GM18868 (cell line): ENCODE data around the gene AKAP13.
"Not testable (repeated sequence)": the region's sequence is repeated elsewhere in the genome, so short reads cannot be mapped to it uniquely, and the experiment has no call there.

Experiments used
- ATAC-seq: cut with Tn5 transposase; IDR thresholded peaks from one replicate; pipeline ENCODE4 v1.9.1; 2021; ENCODE audit warnings: mild to moderate bottlenecking, moderate library complexity; ENCODE audit not compliant: unreplicated experiment

AKAP13 gene, protein sequence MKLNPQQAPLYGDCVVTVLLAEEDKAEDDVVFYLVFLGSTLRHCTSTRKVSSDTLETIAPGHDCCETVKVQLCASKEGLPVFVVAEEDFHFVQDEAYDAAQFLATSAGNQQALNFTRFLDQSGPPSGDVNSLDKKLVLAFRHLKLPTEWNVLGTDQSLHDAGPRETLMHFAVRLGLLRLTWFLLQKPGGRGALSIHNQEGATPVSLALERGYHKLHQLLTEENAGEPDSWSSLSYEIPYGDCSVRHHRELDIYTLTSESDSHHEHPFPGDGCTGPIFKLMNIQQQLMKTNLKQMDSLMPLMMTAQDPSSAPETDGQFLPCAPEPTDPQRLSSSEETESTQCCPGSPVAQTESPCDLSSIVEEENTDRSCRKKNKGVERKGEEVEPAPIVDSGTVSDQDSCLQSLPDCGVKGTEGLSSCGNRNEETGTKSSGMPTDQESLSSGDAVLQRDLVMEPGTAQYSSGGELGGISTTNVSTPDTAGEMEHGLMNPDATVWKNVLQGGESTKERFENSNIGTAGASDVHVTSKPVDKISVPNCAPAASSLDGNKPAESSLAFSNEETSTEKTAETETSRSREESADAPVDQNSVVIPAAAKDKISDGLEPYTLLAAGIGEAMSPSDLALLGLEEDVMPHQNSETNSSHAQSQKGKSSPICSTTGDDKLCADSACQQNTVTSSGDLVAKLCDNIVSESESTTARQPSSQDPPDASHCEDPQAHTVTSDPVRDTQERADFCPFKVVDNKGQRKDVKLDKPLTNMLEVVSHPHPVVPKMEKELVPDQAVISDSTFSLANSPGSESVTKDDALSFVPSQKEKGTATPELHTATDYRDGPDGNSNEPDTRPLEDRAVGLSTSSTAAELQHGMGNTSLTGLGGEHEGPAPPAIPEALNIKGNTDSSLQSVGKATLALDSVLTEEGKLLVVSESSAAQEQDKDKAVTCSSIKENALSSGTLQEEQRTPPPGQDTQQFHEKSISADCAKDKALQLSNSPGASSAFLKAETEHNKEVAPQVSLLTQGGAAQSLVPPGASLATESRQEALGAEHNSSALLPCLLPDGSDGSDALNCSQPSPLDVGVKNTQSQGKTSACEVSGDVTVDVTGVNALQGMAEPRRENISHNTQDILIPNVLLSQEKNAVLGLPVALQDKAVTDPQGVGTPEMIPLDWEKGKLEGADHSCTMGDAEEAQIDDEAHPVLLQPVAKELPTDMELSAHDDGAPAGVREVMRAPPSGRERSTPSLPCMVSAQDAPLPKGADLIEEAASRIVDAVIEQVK (N-terminal part only)

DNA sequence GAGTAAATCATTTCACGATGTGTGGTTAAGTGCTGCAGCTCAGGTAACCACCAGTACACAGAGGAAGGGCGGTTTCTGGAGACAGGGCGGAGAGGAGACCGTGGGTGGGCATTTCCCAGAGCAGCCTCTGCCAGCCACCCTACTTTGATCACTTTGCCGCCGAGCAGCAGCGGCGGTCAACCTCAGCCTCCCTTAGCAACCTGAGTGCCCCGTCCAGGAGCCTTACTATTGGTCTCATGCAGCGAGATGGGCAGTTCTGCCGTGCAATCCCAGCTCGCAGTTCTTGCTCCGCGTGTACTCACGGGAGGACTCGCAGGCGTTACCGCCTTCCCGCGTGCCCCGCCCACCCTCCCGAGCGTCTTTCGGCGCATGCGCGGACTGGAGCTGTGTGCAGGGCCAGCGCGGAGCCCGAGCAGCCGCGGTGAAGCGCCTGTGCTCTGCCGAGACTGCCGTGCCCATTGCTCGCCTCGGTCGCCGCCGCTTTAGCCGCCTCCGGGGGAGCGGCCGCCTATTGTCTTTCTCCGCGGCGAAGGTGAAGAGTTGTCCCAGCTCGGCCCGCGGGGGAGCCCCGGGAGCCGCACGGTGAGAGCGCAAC lies at the start of gene AKAP13:
AKAP13 (plus strand) TSS at position 387 of the 595 bp plus-strand sequence. CDS start 105,118 bp downstream, outside the sequence.
- peak; percentile 87 for ATAC-seq

DNA sequence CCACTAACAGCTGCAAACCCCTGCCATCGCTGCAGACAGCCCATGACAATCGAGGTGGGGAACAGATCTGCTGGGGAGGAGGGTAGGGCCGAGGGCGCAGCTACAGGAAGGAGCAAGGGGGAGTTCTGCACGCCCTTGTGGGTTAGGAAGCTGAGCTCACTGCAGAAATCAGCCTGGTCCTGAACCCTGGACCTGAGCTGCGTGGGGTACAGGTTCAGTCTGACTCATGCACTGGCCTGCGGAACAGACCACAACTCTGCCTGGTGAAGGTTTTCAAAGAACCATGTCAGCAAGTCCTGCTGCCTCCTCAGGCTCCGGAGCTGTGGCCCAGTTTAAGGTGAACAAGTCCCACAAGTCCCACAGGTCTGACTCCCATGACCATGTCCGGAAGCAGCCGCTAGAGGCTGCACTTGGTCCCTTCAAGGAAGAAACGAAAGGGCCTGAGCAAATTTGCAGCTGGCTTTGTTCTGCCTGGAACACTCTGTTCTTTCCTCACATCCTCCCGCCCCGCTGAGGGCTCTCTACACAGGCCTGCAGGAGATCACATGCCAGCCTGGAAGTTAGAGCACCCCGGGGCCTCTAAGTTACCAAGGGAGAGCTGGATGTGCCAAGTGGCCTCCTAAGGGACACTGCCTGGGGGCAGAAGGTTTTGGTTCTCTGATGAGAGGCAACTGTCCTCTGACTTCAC lies 49.4 kb upstream of the AKAP13 start:
- peak; percentile 74 for ATAC-seq

DNA sequence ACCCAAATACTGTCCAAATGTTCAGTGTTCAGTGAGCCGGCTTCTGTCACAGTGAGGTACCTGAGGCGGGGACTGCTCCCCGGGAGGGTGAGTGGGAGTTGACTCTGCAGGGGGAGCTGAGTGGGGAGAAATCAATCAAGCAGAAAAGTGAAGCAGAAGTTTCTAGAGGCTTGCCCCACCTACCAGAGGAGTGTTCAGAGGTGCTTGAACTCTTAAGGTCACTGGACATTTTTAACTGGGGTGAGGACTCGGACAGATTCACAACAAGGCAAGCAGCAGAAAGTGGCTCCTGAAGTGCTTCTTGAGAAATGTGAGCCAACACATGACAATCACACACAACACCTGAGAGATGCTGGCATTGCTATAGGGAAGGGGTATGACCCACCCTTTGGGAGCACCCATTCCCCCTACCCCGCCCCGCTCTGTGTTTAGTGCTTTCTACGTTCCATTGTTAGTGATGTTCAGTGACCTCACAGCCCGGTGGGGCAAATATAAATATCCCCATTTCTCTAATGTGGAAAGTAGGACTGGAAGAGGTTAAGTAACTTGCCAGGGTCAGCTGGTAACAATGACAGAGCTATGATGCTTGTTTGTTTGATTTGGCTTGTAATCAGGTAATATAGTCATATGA lies 48.6 kb upstream of the AKAP13 start:
- no peak for ATAC-seq

DNA sequence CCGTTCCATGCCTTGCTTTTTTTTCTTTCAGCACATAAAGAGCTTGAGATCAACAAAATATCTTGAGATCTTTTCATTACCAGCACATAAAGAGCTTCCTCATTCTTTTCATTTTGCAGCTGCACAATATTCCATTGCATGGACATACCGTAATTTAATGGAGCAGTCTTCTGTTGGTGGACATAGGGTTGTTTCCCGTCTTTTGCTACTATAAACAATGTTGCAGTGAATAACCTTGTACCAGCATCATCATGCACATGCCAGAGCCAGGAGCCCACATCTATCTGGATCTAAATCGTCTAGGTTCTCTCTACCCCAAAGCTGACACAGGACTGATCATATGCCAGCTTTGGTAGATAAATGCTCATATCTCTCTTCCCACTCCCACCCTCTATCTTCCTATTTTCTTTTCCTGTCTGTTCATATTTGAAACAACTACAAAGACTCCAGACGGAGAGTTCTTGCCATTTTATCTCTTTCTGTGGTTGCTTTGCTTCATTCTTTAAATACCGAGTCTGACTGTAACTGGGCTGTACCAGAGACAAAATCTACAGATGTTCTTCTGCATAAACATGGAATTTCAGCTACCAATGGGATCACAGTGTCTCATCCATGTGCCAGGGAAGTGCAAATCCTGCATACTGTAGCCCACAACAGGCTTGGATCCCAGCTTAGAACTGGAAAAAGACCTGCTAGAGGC lies 47.1 kb upstream of the AKAP13 start:
- ATAC-seq: no peak

DNA sequence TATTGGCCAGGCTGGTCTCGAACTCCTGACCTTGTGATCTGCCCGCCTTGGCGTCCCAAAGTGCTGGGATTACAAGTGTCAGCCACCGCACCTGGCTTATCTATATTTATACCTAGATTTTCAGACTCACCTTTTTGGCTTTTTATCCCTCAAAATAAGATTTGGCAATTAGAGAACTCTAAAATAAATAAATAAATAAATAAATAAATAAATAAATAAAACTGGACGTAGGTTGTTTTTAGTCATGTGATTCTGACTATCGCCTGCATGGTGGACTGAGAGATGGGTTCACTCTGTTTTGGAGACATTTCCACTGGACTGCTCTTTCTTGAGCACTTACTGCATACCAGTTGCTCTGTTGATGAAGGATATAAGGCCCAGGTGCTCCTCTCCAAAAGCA lies 46.2 kb upstream of the AKAP13 start:
- ATAC-seq: no peak

DNA sequence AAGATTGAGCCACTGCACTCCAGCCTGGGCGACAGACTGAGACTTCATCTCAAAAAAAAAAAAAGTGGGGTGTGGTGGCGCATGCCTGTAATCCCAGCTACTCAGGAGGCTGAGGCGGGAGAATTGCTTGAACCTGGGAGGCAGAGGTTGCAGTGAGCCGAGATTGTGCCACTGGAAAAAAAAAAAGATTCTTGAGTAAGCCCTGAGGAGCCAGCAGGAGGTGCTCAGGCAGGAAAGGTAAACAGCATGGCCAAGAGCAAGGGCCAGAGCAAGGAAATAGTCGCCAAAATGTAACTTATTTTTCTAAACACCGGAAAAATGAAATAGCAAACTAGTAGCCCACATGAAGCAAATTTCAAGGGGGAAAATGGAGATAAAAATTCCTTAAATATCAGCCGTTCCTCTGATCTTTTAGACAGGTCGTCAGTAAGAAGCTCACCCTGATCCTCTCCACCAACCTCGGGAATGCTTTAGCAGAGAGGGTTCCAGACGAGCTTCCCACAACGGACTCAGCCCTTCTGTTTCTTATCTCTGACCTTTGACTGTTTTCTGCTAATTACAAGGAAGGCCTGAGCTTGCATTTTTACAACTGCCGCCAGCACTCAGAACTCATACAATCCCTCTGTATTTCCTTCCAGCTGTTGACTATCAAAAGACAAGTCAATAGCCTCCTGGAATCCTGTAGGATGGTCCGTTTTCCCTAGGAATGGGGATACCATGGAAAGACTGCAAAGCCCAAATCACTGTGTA lies 45.0 kb upstream of the AKAP13 start:
- ATAC-seq: no peak

DNA sequence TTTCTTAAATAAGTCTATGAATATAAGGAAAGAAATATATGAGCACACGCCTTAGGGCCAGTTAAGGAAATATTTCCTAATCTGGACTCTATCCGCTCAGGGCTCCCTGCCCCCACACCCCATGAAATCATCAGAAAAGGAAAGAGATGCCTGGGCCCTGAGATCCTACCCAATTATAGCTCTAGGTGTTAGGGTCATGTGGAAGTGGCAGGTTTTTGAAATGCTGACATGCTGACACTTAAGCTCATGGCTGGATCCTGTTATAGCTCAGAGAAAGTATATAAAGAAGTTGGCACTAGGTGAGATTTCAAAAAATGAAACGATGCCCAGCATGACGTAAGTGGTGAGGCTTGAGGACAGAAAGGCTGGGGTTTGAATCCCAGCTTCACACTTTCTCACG lies 43.5 kb upstream of the AKAP13 start:
- ATAC-seq: no peak

DNA sequence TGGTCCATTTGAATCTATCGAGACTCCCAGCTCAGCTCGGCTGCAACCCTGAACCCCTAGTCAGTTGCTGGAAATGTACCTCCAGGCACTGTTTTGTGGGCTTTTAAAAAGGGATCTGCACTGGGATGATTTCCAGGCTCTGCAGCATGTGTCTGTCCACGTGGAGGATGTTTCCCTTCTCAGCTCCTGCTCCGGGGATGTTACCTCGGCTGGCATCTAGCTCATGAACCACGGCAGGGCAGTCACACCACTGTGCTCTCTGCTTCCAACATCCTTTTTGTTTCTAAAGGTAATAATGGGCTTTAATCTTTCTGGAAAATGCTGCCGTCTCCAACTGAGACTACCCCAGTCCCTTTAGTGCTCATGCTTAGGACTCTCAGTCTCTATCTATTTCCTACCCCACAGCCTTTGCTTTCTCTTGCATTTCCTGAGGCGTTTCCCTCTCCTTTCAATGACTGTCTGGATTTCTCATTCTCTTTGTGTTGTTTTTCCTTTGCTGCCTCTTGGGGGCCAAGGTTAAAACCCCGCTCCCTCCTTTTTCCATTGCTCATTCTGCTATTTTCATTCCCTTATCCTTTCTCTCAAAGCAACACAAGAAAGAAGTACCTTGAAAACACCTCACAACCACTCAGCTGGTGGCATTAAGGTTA lies 42.9 kb upstream of the AKAP13 start:
- ATAC-seq: no peak

DNA sequence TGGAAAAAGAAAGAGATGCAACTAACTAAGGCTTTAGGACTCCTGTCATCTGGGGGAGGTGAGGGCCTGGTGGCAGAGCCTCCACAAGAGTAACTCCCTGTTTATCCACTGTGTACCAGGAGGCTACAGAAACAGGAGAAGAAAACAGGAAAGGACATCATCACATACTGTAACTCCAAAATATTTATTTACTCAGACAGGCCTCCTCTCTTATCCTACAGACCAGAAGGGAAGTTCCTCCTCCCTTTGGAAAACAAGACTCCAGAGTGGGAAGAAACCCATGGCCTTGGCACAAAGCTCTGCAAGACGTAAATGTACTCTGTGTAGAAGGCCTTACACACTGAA lies 40.1 kb upstream of the AKAP13 start:
- ATAC-seq: no peak

DNA sequence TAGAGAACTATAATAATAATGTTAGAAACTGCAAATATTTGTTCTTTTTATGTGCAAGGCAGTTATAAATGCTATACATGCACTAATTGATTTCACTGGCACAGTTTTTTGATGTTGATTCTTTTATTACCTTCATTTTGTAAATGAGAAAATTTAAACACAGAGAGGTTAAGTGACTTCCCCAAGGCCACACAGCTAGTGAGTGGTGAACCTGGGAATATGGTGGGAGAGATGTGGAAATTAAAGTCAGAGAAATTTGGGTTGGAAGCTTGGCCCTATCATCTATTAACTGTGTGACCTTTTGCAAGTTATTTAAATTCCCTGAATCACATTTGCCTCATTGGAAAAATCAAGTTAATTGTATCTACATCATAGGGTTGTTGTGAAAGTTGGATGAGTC lies 39.6 kb upstream of the AKAP13 start:
- ATAC-seq: no peak

DNA sequence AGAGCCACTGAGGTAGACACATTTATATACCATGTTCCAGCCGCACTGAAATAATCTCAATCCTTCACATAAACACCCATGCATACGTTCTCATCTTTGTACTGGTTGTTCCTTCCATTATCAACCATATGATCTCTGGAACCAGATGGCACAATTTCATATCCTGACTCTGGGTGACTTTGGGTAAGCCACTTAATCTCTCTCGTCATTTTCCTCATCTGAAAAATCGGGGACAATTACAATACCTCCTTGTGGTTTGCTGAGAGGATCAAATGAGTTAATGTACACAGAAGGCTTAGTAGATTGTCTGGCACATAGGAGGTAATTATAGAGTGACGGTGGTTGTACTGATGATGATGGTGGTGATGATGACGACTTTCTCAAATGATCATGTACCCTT lies 38.2 kb upstream of the AKAP13 start:
- not testable (repeated sequence) for ATAC-seq

DNA sequence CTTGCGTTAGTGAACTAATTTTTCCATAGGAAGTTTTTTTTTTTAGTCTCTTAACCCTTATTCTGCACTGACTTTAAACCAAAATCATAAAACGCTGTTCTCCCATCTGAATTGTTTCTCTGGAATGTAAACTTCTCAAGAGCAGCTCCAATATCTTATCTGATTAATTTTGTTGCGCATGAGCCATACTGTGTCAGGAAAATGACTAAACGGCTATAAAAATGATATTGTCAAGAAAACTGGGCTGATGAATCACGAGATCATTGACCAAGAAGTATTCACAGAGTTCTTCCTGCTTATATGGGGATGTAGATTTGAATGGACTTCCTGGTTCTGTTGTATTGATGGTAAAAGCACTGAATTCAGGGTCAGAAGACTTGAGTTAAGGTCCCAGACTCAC lies 37.0 kb upstream of the AKAP13 start:
- ATAC-seq: not testable (repeated sequence)

DNA sequence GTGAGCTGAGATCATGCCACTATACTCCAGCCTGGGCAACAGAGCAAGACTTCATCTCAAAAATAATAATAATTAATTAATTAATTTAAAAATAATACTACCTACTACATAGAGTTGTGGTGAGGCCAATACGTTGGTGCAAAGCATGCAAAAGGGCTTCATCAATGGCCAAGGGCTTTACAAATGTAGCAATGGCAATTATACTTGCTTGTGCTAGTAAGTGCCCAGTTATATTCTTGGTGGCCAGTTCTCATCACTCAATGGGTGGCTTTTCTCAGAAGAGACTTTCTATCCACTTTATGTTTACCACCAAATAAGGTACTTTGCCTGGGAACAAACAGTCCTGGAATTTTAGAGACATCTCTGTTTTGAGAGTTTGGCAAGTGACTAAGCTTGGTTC lies 36.2 kb upstream of the AKAP13 start:
- ATAC-seq: not testable (repeated sequence)

DNA sequence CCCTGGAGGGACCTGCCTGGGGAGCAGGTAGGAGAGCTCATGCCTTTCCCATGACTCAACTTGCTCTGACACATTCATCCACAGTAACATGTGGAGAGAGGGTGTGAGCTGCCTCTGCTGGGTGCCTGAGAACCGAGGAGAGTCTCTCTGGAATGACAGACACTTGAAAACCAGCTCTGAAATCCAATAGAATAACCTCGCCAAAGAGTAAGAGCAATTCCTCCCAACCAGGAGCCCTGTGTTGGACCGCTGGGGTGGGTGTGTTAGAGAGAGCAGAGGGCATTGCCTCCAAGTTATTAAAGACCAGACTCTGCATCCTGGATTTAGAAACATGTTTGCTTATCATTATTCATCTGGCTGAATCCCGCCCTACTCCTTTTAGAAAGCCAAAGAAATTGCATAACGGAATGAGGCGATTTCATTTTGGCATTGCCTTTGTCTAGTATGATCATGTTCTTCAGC lies 35.7 kb upstream of the AKAP13 start:
- not testable (repeated sequence) for ATAC-seq

DNA sequence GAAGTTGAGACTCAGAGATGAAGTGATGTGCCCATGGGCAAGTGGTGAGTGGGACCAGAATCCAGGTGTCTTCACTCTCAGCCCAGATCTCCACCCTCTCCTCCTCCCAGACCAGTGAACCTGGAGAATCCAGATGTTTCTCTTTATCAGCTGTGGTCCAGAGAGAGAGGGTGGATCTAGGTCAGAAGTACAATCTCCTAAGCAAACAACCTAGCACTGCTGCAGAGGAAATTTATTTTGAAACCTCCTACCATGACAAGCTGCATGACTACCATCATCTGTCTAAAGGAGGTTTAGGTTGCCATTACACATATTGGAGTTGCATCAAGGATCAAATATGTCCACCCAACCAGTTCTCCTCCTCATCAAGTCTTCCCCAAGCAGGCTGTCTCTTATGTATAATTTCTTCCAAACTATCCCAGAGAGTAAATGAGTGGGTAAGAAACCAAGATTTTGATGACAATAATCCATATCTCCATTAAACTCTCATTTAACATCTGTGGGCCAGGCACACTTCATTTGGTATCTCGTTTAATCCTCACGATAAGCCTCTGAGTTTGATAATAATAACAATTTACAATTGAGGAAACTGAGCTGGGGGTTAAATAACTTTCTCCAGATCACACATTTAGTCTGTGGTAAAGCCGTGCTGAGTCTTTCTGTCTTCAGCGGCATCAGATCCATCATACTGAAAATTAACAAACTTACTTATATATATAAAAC lies 35.0 kb upstream of the AKAP13 start:
- not testable (repeated sequence) for ATAC-seq

DNA sequence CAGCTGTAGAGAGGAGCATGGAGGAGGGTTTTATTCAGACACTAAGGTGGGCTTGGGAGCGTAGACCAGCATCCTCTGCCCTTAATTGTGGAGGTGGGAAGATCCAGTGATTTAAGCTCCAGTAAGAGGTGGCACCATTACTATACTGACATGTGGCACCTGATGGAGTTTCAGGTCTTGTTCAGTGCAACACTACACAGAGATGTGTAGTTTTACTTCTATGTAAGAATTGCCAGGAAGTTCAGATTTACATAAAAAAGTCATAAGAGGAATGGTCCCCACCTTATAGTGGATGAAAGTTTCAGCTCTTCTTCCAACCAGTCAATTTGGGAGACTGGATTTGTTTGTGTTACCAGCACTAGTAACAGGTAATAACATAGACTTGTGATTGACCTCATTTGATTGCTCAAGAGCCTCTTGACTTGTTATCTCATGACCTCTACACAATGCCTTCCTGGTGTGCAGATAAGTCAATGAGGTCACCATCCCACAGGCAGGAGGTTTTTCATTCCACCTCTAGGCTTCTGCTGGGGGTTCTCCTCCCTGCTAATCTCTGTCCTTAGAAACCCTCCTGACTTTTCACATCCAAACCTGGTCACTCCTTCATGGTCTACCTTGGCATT lies 33.8 kb upstream of the AKAP13 start:
- not testable (repeated sequence) for ATAC-seq
